HCT116 (cell line): ENCODE measurements around the gene CFAP97D2. TPM values are rescaled to one million over a fixed set of nuclear protein-coding genes. Genes with fewer than 3 reads are reported as not detected.

Experiments
- ATAC-seq: fragments of 200-7000 bp; cut with Tn5 transposase; 2 replicates; pipeline ENCODE4 v1.9.1; 2020; ENCODE audit warnings: mild to moderate bottlenecking, moderate library complexity
- BruUV-seq: library from RNA; stranded (reverse); fragments of 400-500 nt; replicated peaks from 2 replicates; lab custom pipeline; 2021; lab: Mats Ljungman, UMichigan
- CTCF ChIA-PET: fragments of 300-600 bp; sonication (Branson Sonifier 250); formaldehyde crosslinking; loops from one replicate; lab custom pipeline; 2021; ENCODE audit warnings: antibody characterized with exemption; lab: Charles Lee
- POLR2A ChIA-PET: fragments of 300-600, 350-600 bp; sonication (Branson Sonifier 250); formaldehyde crosslinking; loops from one replicate; lab custom pipeline; 2021; ENCODE audit warnings: antibody characterized with exemption; lab: Charles Lee
- RAD21 ChIA-PET, 2 experiments: fragments of 300-600 bp; sonication (Branson Sonifier 250); formaldehyde crosslinking; loops; one replicate each; lab custom pipeline; 2023; ENCODE audit warnings: low total read pairs in 2 of 2; ENCODE audit not compliant: uncharacterized antibody in 2 of 2, unreplicated experiment in 2 of 2, low non-redundant PET in 1 of 2; lab: Charles Lee
- DNase-seq: peaks from one replicate; pipeline ENCODE4 v3.0.0-alpha.2; 2010; ENCODE audit warnings: low read depth, low spot score
- H2AFZ ChIP-seq: fragments of 200-600 bp; shearing (Covaris generic), sonication (generic); 2 replicates; pipeline ENCODE4 v1.6.1; 2017; ENCODE audit warnings: low read depth, mixed run types, mixed read lengths, antibody characterized with exemption, low read length; ENCODE audit not compliant: poor library complexity, severe bottlenecking
- H3K27ac ChIP-seq: 2 replicates; pipeline ENCODE4 v1.5.1; 2012; ENCODE audit warnings: low read depth, low read length
- H3K27me3 ChIP-seq: fragments of 200-600 bp; sonication (generic); 2 replicates; pipeline ENCODE4 v1.6.1; 2016; ENCODE audit warnings: mixed run types, low read length, mixed read lengths; ENCODE audit not compliant: insufficient read depth
- H3K36me3 ChIP-seq, 2 experiments: fragments of 200-500 bp in 1 of 2; fragments of 200-600 bp in 1 of 2; sonication (Bioruptor generic) in 1 of 2; sonication (generic) in 1 of 2; 2 replicates each; pipeline versions ENCODE4 v1.5.1 to v1.6.1; 2014 to 2016; ENCODE audit warnings: low read length in 2 of 2, inconsistent platforms in 1 of 2, mixed read lengths in 1 of 2, mixed run types in 1 of 2; ENCODE audit not compliant: insufficient read depth in 2 of 2, control insufficient read depth in 1 of 2
- H3K4me1 ChIP-seq, 2 experiments: fragments of 200-600 bp in 1 of 2; sonication (generic) in 1 of 2; 2 replicates each; pipeline versions ENCODE4 v1.5.1 to v1.6.1; 2012 to 2017; ENCODE audit warnings: low read length in 2 of 2, inconsistent platforms in 1 of 2, mild to moderate bottlenecking in 1 of 2, mixed read lengths in 1 of 2, mixed run types in 1 of 2, moderate library complexity in 1 of 2; ENCODE audit not compliant: insufficient read depth in 2 of 2, control insufficient read depth in 1 of 2
- H3K4me2 ChIP-seq: fragments of 200-600 bp; sonication (generic); 2 replicates; pipeline ENCODE4 v1.6.1; 2017; ENCODE audit warnings: mixed run types, low read length, mixed read lengths
- H3K4me3 ChIP-seq, 2 experiments: fragments of 200-600 bp in 1 of 2; sonication (generic) in 1 of 2; replicated peaks in 1 of 2; 2 replicates each; pipeline ENCODE4 v1.5.1; 2011 to 2016; ENCODE audit warnings: low read length in 2 of 2, control low read depth in 1 of 2, low read depth in 1 of 2, mild to moderate bottlenecking in 1 of 2, mixed read lengths in 1 of 2, mixed run types in 1 of 2
- H3K79me2 ChIP-seq: fragments of 200-600 bp; sonication (generic); 2 replicates; pipeline ENCODE4 v1.6.1; 2017; ENCODE audit warnings: mild to moderate bottlenecking, mixed run types, low read length, moderate library complexity, mixed read lengths; ENCODE audit not compliant: insufficient read depth
- H3K9ac ChIP-seq: fragments of 200-600 bp; sonication (generic); 2 replicates; pipeline ENCODE4 v1.6.1; 2016; ENCODE audit warnings: low read length, mixed read lengths
- H3K9me2 ChIP-seq: fragments of 200-600 bp; sonication (generic), shearing (Covaris generic); 2 replicates; pipeline ENCODE4 v1.6.1; 2017; ENCODE audit warnings: mixed run types, mild to moderate bottlenecking, moderate library complexity; ENCODE audit not compliant: insufficient read depth
- H3K9me3 ChIP-seq, 2 experiments: fragments of 200-500 bp in 1 of 2; fragments of 200-600 bp in 1 of 2; sonication (Bioruptor generic) in 1 of 2; sonication (generic) in 1 of 2; 2 replicates each; pipeline ENCODE4 v1.6.1; 2014 to 2017; ENCODE audit warnings: low read length in 2 of 2, mixed read lengths in 2 of 2, inconsistent platforms in 1 of 2, low read depth in 1 of 2, mild to moderate bottlenecking in 1 of 2, mixed run types in 1 of 2, moderate library complexity in 1 of 2; ENCODE audit not compliant: control insufficient read depth in 1 of 2, insufficient read depth in 1 of 2
- H4K20me1 ChIP-seq: fragments of 200-600 bp; sonication (generic), shearing (Covaris generic); 2 replicates; pipeline ENCODE4 v1.6.1; 2017; ENCODE audit warnings: mixed run types, mild to moderate bottlenecking, moderate library complexity; ENCODE audit not compliant: insufficient read depth
- ATF3 ChIP-seq: IDR thresholded peaks from 2 replicates; pipeline ENCODE4 v1.6.1; 2012
- EGR1 ChIP-seq: IDR thresholded peaks from 2 replicates; pipeline ENCODE4 v1.6.1; 2012; ENCODE audit warnings: low read depth
- POLR2A ChIP-seq: IDR thresholded peaks from 2 replicates; pipeline ENCODE4 v1.7.0; 2011; ENCODE audit warnings: borderline replicate concordance; ENCODE audit not compliant: insufficient read depth, insufficient read length; ENCODE audit errors: extremely low read depth
- POLR2AphosphoS5 ChIP-seq: IDR thresholded peaks from 2 replicates; pipeline ENCODE4 v1.6.1; 2011; ENCODE audit warnings: mild to moderate bottlenecking, low read depth, low read length, moderate library complexity
- RAD21 ChIP-seq: IDR thresholded peaks from 2 replicates; pipeline ENCODE4 v1.6.1; 2012; ENCODE audit warnings: low read depth, mild to moderate bottlenecking
- REST ChIP-seq: IDR thresholded peaks from 2 replicates; pipeline ENCODE4 v1.6.1; 2012; ENCODE audit warnings: low read depth
- SP1 ChIP-seq: IDR thresholded peaks from 2 replicates; pipeline ENCODE4 v1.6.1; 2012; ENCODE audit warnings: low read depth
- ZBTB33 ChIP-seq: IDR thresholded peaks from 2 replicates; pipeline ENCODE4 v1.6.1; 2011; ENCODE audit warnings: mild to moderate bottlenecking, low read length, moderate library complexity; ENCODE audit not compliant: insufficient replicate concordance; ENCODE audit errors: extremely low read depth
- ZNF274 ChIP-seq: fragments of 200-500 bp; sonication (Bioruptor generic); IDR thresholded peaks from 2 replicates; pipeline ENCODE4 v1.6.1; 2014; ENCODE audit warnings: mild to moderate bottlenecking, low read depth, low read length, inconsistent platforms
- intact Hi-C: fragments of 100-400 bp; cut with micrococcal nuclease; formaldehyde crosslinking; loops from 2 replicates; pipeline ENCODE4 v1.10.0; 2022
- total RNA-seq: library from RNA; stranded (reverse); gene quantifications from one replicate; pipeline ENCODE4 v1.2.1, GENCODE V29; 2021; ENCODE audit not compliant: unreplicated experiment

CFAP97D2 gene
- total RNA-seq, 1 experiment from 2014 or later, result not detected

DNA sequence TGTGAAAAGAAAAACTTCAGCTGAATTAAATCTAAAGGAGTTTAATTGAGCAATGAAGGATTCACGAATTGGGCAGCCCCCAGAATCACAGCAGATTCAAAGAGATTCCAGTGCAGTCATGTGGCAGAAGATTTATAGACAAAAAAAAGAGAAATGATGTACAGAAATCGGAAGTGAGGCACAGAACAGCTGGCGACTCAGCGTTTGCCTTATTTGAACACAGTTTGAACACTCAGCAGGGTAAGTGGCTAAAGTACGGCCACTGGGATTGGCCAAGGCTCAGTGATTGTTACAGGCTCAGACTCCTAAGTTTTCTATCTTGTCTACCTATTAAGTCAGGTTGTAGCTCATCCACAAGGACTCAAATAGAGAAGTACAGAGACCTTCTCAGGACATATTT, 11.6 kb upstream of the CFAP97D2 start:
- H3K27me3 ChIP-seq, result 0 out of 2 replicates have a peak, but pooled peaks cover 2% of the 10 kb centered on the region
- no peak overlapping the region for H3K4me2 ChIP-seq
- no peak overlapping the region for H2AFZ ChIP-seq
- POLR2A ChIA-PET, result no interaction called here
- ATAC-seq (no peak), DNase-seq (no peak)
- H3K36me3 ChIP-seq, result no peaks in the 10 kb centered on the region
- no peaks in the 10 kb centered on the region for H3K79me2 ChIP-seq
- no peaks in the 10 kb centered on the region for H3K4me1 ChIP-seq
- BruUV-seq, result no TSS peak
- H3K9me3 ChIP-seq, result no peaks in the 10 kb centered on the region
- no peak overlapping the region for H3K27ac ChIP-seq
- H4K20me1 ChIP-seq, result no peaks in the 10 kb centered on the region
- RAD21 ChIA-PET, result no interaction called here
- no peak overlapping the region for H3K4me3 ChIP-seq
- CTCF ChIA-PET, result no interaction called here
- H3K9me2 ChIP-seq, result no peaks in the 10 kb centered on the region
- intact Hi-C loops, result no loop called here
- TF ChIP-seq ZBTB33 (no peak), REST (no peak), RAD21 (no peak), POLR2AphosphoS5 (no peak), SP1 (no peak), EGR1 (no peak), POLR2A (no peak), ZNF274 (no peak), ATF3 (no peak)
- TF ChIP-seq, all 23 proteins: peak for 0
- H3K9ac ChIP-seq, result no peak overlapping the region
